Mucosa of stomach (tissue), 1 donor: ENCODE results near the gene CARMIL1.

Source experiments
- H3K27me3 ChIP-seq: one replicate; pipeline ENCODE4 v1.7.0; 2013; ENCODE audit warnings: mild to moderate bottlenecking, low read length; ENCODE audit not compliant: control insufficient read depth, insufficient read depth
- H3K36me3 ChIP-seq: one replicate; pipeline ENCODE4 v1.7.0; 2013; ENCODE audit warnings: low read length; ENCODE audit not compliant: control insufficient read depth, insufficient read depth
- H3K4me1 ChIP-seq: one replicate; pipeline ENCODE4 v1.7.0; 2013; ENCODE audit warnings: mild to moderate bottlenecking, low read length; ENCODE audit not compliant: control insufficient read depth, insufficient read depth
- H3K4me3 ChIP-seq: one replicate; pipeline ENCODE4 v1.7.0; 2013; ENCODE audit warnings: low read length
- H3K9ac ChIP-seq: one replicate; pipeline ENCODE4 v1.7.0; 2013; ENCODE audit warnings: mild to moderate bottlenecking, low read length, moderate library complexity
- H3K9me3 ChIP-seq: one replicate; pipeline ENCODE4 v1.7.0; 2013; ENCODE audit warnings: mild to moderate bottlenecking, low read length, moderate library complexity; ENCODE audit not compliant: control insufficient read depth
- donor health status: Pancreatic carcinoma.

The CARMIL1 gene

DNA sequence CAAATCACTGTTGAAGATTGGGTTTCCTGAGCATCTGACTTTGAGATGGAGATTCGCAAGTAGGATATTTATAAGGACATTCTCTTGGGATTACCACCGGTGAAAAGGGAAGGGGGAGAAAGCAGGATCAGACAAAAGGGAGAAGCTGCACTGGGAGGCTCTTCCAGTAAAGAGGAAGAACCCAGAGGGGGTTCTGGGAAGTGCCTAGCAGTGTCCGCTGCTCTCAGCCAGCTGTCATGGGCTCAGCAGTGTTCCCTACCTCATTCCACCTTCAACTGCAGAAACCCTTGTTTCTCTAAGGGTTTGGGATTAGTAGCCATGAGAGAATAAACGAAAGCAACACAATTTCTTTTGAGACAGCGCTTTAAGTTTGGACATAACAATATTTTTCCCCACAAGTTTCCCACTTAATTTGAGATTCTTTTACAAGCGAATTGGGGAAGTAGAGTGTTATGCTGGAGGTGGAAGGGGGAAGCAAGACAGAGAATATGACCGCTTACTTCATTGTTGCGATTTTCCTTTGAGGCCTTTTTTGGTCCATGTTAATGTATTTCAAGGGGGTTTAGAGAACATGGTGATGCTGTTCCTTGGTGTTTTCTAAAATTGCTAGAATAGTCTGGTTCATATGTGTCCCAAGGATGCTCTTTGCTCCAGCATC lies 218.3 kb downstream of the CARMIL1 start:
- no peaks in the 10 kb centered on the region for H3K36me3 ChIP-seq
- H3K4me1 ChIP-seq: no peaks in the 10 kb centered on the region
- no peak overlapping the region for H3K4me3 ChIP-seq
- no peak overlapping the region for H3K9ac ChIP-seq
- H3K27me3 ChIP-seq: no peaks in the 10 kb centered on the region
- H3K9me3 ChIP-seq: no peaks in the 10 kb centered on the region

DNA sequence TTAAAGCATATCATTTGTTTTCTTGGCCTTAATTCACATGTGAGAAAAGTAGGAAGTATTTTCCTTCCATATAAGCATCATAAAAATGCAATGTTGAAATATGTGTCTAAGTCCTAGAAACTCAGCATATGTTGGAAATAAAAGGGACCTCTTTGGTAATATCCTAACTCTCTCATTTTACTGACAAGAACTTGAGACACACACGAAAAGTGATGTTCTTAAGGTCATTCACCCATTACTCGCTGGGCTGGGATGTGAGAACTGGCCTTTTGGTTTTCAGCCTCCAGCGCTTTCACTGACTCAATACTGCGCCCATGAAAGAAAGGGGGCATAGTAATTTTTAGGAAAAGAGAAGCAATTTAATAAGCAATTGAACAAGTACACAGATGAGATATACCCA lies 219.3 kb downstream of the CARMIL1 start:
- Histone ChIP-seq H3K4me1 (no peaks in the 10 kb centered on the region), H3K27me3 (no peaks in the 10 kb centered on the region), H3K4me3 (no peak overlapping the region), H3K36me3 (no peaks in the 10 kb centered on the region), H3K9me3 (no peaks in the 10 kb centered on the region), H3K9ac (no peak overlapping the region)

DNA sequence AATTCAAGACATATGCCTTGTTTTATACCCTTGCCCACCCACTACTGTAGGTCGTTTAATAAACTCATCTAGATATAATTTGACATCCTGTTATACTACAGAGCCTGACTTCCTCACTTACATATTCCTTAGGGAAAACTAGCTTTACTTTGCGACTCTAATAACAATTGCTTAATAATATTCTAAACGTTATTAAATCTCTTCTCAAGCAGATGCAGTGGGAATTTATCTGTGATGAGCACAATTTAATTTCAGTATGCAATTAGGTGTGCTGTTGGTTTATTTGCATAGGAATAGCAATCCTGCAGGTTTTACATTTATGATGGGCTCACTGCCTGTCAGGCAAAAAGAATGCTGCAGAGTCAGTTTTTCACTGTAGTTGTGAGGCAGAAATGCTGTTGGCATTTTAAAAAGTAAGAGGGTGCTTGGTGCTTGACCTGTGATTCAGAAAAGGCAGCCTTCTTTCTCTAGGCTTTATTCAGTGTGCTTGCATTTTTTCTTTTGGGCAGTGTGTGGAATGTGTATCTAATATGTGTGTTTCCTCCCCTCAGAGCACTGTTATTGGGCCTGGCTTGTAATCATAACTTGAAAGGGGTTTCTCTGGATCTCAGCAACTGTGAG lies 220.6 kb downstream of the CARMIL1 start:
- no peak overlapping the region for H3K4me3 ChIP-seq
- no peak overlapping the region for H3K9ac ChIP-seq
- no peaks in the 10 kb centered on the region for H3K9me3 ChIP-seq
- H3K36me3 ChIP-seq: no peaks in the 10 kb centered on the region
- H3K4me1 ChIP-seq: no peaks in the 10 kb centered on the region
- no peaks in the 10 kb centered on the region for H3K27me3 ChIP-seq

DNA sequence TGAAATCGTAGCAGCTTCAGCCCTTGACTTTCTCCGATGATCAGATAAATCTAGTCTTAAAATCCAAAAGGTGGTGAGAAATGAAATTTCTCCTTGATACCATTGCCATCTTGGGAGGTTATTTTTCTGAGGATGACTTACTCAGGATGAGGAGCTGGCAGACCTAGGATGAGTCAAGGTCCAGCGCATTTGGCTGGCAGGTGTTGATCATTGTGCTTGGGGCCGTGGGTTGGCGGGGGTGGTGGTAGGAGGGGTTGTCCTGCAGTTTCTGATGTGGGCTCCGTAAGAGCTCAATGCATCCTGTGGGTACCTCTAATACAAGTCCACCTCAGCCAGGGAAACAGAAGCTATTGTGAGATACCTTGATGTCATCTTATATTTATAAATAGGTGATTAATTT lies 224.5 kb downstream of the CARMIL1 start:
- Histone ChIP-seq H3K9me3 (no peaks in the 10 kb centered on the region), H3K9ac (no peak overlapping the region), H3K4me3 (no peak overlapping the region), H3K27me3 (no peaks in the 10 kb centered on the region), H3K4me1 (no peaks in the 10 kb centered on the region), H3K36me3 (no peaks in the 10 kb centered on the region)

DNA sequence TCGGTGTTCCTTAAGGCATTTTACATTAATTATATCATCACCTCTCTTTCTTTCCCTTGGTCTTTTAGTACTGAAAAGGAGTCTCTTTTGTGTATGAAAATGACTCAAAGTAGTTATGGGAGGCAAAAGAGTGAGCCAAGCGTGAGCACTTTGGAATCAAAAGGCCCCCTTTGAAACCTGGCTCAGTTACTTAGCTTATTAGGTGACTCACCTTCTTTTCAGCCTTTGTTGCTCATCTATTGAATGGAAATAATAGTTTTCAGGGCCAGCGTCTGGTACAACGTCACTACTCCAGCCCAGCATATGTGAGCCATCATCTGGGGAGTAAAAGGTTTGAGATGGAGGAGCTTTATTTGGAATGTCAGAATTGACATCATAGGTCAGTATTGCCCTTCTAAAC lies 225.5 kb downstream of the CARMIL1 start:
- Histone ChIP-seq H3K9ac (no peak overlapping the region), H3K4me1 (no peaks in the 10 kb centered on the region), H3K36me3 (no peaks in the 10 kb centered on the region), H3K9me3 (no peaks in the 10 kb centered on the region), H3K4me3 (no peak overlapping the region), H3K27me3 (no peaks in the 10 kb centered on the region)

DNA sequence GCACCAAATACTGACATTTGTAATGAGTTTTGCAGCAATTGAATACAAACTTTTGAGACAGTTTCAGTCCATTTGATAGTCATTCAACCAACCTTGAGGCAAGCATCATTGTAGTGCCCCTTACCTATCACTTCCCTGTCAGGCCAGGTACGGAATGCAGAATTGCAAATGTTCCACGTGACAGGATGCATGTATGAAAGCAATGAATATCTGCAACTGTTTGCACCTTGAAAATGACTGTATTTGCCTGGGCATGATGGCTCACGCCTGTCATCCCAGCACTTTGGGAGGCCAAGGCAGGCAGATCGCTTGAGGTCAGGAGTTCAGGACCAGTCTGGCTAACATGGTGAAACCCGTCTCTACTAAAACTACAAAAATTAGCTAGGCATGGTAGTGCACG lies 226.8 kb downstream of the CARMIL1 start:
- no peaks in the 10 kb centered on the region for H3K27me3 ChIP-seq
- H3K9ac ChIP-seq: no peak overlapping the region
- no peaks in the 10 kb centered on the region for H3K4me1 ChIP-seq
- no peaks in the 10 kb centered on the region for H3K9me3 ChIP-seq
- no peaks in the 10 kb centered on the region for H3K36me3 ChIP-seq
- no peak overlapping the region for H3K4me3 ChIP-seq

DNA sequence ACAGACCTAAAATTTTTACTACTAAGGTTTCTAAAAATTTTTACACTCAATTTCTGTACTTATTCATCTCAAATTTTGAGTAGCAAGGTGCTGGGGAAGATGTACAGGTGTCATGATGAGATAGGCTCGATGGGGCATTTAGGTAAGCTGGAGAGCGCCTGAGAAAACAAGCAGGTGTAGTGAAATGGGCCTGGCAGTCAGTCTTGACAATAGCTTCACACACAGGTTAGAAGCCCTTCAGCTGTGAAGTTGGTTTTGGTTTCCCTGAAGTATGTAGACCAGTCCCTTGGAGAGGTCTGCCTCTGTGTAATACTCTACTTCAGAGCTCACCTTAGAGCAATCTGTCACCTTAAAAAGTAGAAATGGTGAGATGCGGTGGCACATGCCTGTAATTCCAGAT lies 228.9 kb downstream of the CARMIL1 start:
- Histone ChIP-seq H3K9me3 (no peaks in the 10 kb centered on the region), H3K4me3 (no peak overlapping the region), H3K4me1 (no peaks in the 10 kb centered on the region), H3K27me3 (no peaks in the 10 kb centered on the region), H3K9ac (no peak overlapping the region), H3K36me3 (no peaks in the 10 kb centered on the region)

DNA sequence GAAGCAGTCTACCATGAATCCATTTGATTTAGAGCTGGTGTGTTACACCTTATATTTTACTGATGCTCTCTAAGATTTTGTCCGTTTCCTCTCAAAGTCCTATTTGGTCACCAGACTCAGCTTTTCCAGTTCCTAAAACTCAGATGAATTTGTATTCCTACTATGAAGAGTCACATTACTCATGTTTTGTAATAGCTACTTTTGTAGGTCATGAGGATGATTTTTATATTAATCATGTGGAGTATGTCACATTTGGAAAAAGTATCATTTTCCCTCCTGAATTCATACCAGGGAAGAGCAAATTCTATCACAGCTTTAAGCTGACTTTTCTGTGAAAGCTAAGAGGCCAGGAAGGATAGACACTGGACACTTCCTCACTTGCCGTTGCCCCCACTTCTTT lies 232.2 kb downstream of the CARMIL1 start:
- no peak overlapping the region for H3K4me3 ChIP-seq
- no peaks in the 10 kb centered on the region for H3K4me1 ChIP-seq
- no peak overlapping the region for H3K9ac ChIP-seq
- no peaks in the 10 kb centered on the region for H3K36me3 ChIP-seq
- no peaks in the 10 kb centered on the region for H3K9me3 ChIP-seq
- H3K27me3 ChIP-seq: no peaks in the 10 kb centered on the region

DNA sequence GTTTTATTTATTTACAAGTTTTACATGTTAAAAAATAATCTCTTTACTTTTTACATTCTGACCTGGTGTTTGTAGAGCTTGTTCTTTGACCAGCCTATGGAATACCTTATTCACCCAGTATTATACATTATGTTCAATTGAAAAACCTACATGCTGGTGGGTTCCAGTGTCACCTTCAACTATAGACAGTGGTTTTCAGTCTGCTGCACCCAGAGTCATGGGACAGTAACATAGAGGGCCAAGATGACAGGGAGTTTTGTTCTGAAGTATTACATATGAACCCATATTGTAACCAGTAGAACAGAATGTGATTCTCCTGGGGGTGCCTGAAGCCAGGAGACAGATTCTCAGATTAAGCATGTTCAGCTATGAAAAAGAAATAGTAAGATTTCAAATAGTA lies 233.4 kb downstream of the CARMIL1 start:
- no peak overlapping the region for H3K4me3 ChIP-seq
- H3K9ac ChIP-seq: no peak overlapping the region
- H3K4me1 ChIP-seq: no peaks in the 10 kb centered on the region
- H3K36me3 ChIP-seq: no peaks in the 10 kb centered on the region
- no peaks in the 10 kb centered on the region for H3K9me3 ChIP-seq
- no peaks in the 10 kb centered on the region for H3K27me3 ChIP-seq

DNA sequence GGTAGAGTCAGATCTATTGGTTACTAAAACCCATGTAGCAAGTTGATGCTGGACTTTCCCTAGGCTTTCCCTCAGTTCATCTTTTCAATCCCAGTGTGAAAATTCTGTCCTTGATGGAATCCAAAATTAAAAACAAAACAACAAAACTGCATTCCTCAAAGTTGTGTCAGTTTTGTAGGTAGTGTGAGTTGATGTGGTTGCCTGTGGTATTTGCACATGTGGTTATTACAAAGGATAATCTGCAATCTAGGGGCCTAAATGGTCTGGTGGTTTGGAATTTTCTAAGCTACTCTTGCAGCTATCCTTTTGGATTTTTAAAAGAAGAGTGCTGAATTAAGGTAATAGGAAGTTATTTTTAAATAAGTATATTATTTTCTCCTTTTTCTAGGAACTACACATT lies 240.7 kb downstream of the CARMIL1 start:
- Histone ChIP-seq H3K9me3 (no peaks in the 10 kb centered on the region), H3K36me3 (no peaks in the 10 kb centered on the region), H3K9ac (no peak overlapping the region), H3K27me3 (no peaks in the 10 kb centered on the region), H3K4me1 (no peaks in the 10 kb centered on the region), H3K4me3 (no peak overlapping the region)

DNA sequence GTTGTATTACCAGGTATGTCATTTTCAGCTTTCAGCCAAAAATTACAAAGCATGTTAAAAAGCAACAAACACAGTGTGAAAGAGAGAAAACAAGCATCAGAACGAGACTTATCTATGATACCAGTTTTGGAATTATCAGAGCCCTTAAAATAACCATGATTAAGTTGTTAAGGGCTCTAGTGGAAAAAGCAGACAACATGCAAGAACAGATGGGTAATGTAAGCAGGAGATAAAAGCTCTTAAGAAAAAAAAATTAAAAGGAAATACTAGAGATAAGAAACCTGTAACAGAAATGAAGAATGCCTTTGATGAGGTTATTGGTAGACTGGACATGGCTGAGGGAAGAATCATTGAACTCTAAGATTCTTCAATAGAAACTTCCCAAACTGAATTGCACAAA lies 245.4 kb downstream of the CARMIL1 start:
- no peak overlapping the region for H3K4me3 ChIP-seq
- H3K9ac ChIP-seq: no peak overlapping the region
- H3K36me3 ChIP-seq: no peaks in the 10 kb centered on the region
- no peaks in the 10 kb centered on the region for H3K27me3 ChIP-seq
- H3K9me3 ChIP-seq: no peaks in the 10 kb centered on the region
- H3K4me1 ChIP-seq: no peaks in the 10 kb centered on the region

DNA sequence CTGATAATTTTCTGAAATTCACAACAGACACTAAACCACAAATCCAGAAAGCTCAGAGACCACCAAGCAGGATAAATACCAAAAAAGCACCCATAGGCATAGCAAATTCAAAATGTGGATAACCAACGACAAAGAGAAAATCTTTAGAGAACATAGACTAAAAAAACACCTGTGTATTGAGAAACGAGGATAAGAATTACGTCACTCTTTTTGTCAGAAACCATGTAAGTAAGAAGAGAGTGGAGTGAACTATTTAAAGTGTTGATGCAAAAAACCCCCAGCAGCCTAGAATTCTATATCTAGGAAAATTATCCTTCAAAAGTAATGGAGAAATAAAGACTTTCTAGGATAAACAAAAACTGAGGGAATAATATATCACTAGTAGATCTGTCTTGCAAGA lies 245.9 kb downstream of the CARMIL1 start:
- H3K36me3 ChIP-seq: no peaks in the 10 kb centered on the region
- no peak overlapping the region for H3K9ac ChIP-seq
- no peaks in the 10 kb centered on the region for H3K27me3 ChIP-seq

More for the DNA sequence above, 245.9 kb downstream of the CARMIL1 start:
- no peaks in the 10 kb centered on the region for H3K4me1 ChIP-seq
- no peaks in the 10 kb centered on the region for H3K9me3 ChIP-seq
- no peak overlapping the region for H3K4me3 ChIP-seq
